B cell (primary cell): ENCODE data around the gene CC2D1B. TPM values are rescaled to one million over a fixed set of nuclear protein-coding genes. Genes with fewer than 3 reads are reported as not detected.

Experiments
- ATAC-seq: fragments of 200-7000 bp; cut with Tn5 transposase; one replicate; pipeline ENCODE4 v1.10.0; 2021; ENCODE audit warnings: low read depth, mild to moderate bottlenecking, moderate number of reproducible peaks, moderate library complexity
- CTCF ChIA-PET: fragments of 350-600 bp; sonication (Branson Sonifier 250); formaldehyde crosslinking; loops from one replicate; lab custom pipeline; 2021; ENCODE audit warnings: antibody characterized with exemption, inconsistent platforms; lab: Charles Lee
- POLR2A ChIA-PET: fragments of 350-600 bp; sonication (Branson Sonifier 250); formaldehyde crosslinking; loops from one replicate; lab custom pipeline; 2021; ENCODE audit warnings: antibody characterized with exemption; lab: Charles Lee
- DNase-seq: peaks from one replicate; pipeline ENCODE4 v3.0.0; 2013
- H2AFZ ChIP-seq: 2 replicates; pipeline ENCODE4 v1.6.1; 2012; ENCODE audit warnings: mild to moderate bottlenecking, low read depth, low read length; ENCODE audit not compliant: insufficient read depth, poor library complexity, severe bottlenecking
- H3K27ac ChIP-seq, 2 donors: 1 replicate in 1 of 2; 2 replicates in 1 of 2; pipeline ENCODE4 v1.5.1; 2012 to 2013; ENCODE audit warnings: low read length in 2 of 2, mild to moderate bottlenecking in 2 of 2, moderate library complexity in 1 of 2
- H3K27me3 ChIP-seq, 4 experiments: fragments of 200-600 bp in 1 of 4; sonication (generic) in 1 of 4; replicated peaks in 1 of 4; 1 replicate in 2 of 4; 2 replicates in 2 of 4; pipeline versions ENCODE4 v1.6.1 to v1.7.0; 2013 to 2016; ENCODE audit warnings: low read length in 3 of 4, mild to moderate bottlenecking in 2 of 4, mixed read lengths in 1 of 4, moderate library complexity in 1 of 4; ENCODE audit not compliant: insufficient read depth in 4 of 4, control insufficient read depth in 3 of 4; ENCODE audit errors: control extremely low read depth in 1 of 4
- H3K36me3 ChIP-seq, 2 experiments: replicated peaks in 1 of 2; 1 replicate in 1 of 2; 2 replicates in 1 of 2; pipeline versions ENCODE4 v1.6.1 to v1.7.1; 2013; ENCODE audit warnings: low read length in 1 of 2; ENCODE audit not compliant: insufficient read depth in 2 of 2, control insufficient read depth in 1 of 2; ENCODE audit errors: control extremely low read depth in 1 of 2, extremely low read depth in 1 of 2
- H3K4me1 ChIP-seq, 2 donors: fragments of 200-600 bp in 1 of 2; sonication (generic) in 1 of 2; 1 replicate in 1 of 2; 2 replicates in 1 of 2; pipeline versions ENCODE4 v1.5.1 to v1.6.1; 2013 to 2017; ENCODE audit warnings: low read length in 2 of 2; ENCODE audit not compliant: control insufficient read depth in 2 of 2, insufficient read depth in 2 of 2
- H3K4me2 ChIP-seq: replicated peaks from 2 replicates; pipeline ENCODE3; 2012; ENCODE audit warnings: mild to moderate bottlenecking, low read depth, low read length; ENCODE audit not compliant: poor library complexity, severe bottlenecking
- H3K4me3 ChIP-seq, 5 experiments: fragments of 200-600 bp in 1 of 5; sonication (generic) in 1 of 5; 1 replicate in 3 of 5; 2 replicates in 2 of 5; pipeline versions ENCODE4 v1.5.1 to v1.7.0; 2011 to 2016; ENCODE audit warnings: low read length in 4 of 5, mild to moderate bottlenecking in 4 of 5, low read depth in 2 of 5, control low read depth in 1 of 5, moderate library complexity in 1 of 5; ENCODE audit not compliant: insufficient read depth in 1 of 5; ENCODE audit errors: control extremely low read depth in 1 of 5, extremely low read depth in 1 of 5
- H3K79me2 ChIP-seq: fragments of 200-600 bp; sonication (generic); one replicate; pipeline ENCODE4 v1.6.0; 2016; ENCODE audit warnings: low read length; ENCODE audit not compliant: control insufficient read depth, insufficient read depth
- H3K9ac ChIP-seq: fragments of 200-600 bp; sonication (generic); 2 replicates; pipeline ENCODE4 v1.6.1; 2017; ENCODE audit warnings: mild to moderate bottlenecking, low read length, moderate library complexity
- H3K9me3 ChIP-seq, 3 donors: one replicate each; pipeline versions ENCODE4 v1.6.1 to v1.7.1; 2013; ENCODE audit warnings: low read length in 2 of 3; ENCODE audit not compliant: control insufficient read depth in 2 of 3, insufficient read depth in 1 of 3; ENCODE audit errors: control extremely low read depth in 1 of 3
- H4K20me1 ChIP-seq: 2 replicates; pipeline ENCODE4 v1.6.0; 2012; ENCODE audit warnings: mild to moderate bottlenecking, low read length; ENCODE audit not compliant: insufficient read depth, control insufficient read depth, poor library complexity, severe bottlenecking
- H3K27ac Mint-ChIP-seq: one replicate; pipeline ENCODE4 v1.8.0; 2021; ENCODE audit warnings: mixed read lengths
- H3K27me3 Mint-ChIP-seq: one replicate; pipeline ENCODE4 v1.8.0; 2021; ENCODE audit warnings: mixed read lengths
- H3K4me1 Mint-ChIP-seq: one replicate; pipeline ENCODE4 v1.8.0; 2021; ENCODE audit warnings: mixed read lengths
- H3K4me3 Mint-ChIP-seq: one replicate; pipeline ENCODE4 v1.8.0; 2021; ENCODE audit warnings: mixed read lengths
- H3K9me3 Mint-ChIP-seq: one replicate; pipeline ENCODE4 v1.8.0; 2022; ENCODE audit warnings: mixed read lengths; ENCODE audit not compliant: insufficient read depth
- CTCF ChIP-seq: fragments of 200-600 bp; IDR thresholded peaks from one replicate; pipeline ENCODE4 v1.8.0; 2022; ENCODE audit warnings: antibody characterized with exemption, mild to moderate bottlenecking
- EZH2 ChIP-seq: IDR thresholded peaks from 2 replicates; pipeline ENCODE4 v1.6.1; 2012; ENCODE audit warnings: borderline replicate concordance, low read depth, mild to moderate bottlenecking, moderate library complexity, low read length; ENCODE audit not compliant: insufficient read depth, poor library complexity, severe bottlenecking
- WGBS: methylation state at CpG from one replicate; pipeline ENCODE4 v1.1.5; 2013; ENCODE audit warnings: missing lambda C conversion rate; ENCODE audit not compliant: insufficient coverage; 5-methylcytosine and 5-hydroxymethylcytosine counted together
- intact Hi-C: fragments of 100-400 bp; cut with micrococcal nuclease; formaldehyde crosslinking; loops from one replicate; pipeline ENCODE4 v1.10.0; 2022
- polyA plus RNA-seq: library from polyadenylated mRNA; depleted of rRNA; stranded (reverse); fragments of >200 nt; gene quantifications from 2 replicates; pipeline ENCODE4 v1.2.3, GENCODE V29; 2012
- total RNA-seq, 2 donors: library from RNA; stranded (reverse); fragments of 120-200 nt in 1 of 2; gene quantifications; 1 replicate in 1 of 2; 2 replicates in 1 of 2; pipeline versions ENCODE4 v1.2.3 to v1.2.4, GENCODE V29; 2013 to 2022

Gene CC2D1B
- total and polyA plus RNA-seq, 2 donors (not counting 1 experiment from before 2014, with no cell fraction given): 28.9 to 79.7 TPM

DNA sequence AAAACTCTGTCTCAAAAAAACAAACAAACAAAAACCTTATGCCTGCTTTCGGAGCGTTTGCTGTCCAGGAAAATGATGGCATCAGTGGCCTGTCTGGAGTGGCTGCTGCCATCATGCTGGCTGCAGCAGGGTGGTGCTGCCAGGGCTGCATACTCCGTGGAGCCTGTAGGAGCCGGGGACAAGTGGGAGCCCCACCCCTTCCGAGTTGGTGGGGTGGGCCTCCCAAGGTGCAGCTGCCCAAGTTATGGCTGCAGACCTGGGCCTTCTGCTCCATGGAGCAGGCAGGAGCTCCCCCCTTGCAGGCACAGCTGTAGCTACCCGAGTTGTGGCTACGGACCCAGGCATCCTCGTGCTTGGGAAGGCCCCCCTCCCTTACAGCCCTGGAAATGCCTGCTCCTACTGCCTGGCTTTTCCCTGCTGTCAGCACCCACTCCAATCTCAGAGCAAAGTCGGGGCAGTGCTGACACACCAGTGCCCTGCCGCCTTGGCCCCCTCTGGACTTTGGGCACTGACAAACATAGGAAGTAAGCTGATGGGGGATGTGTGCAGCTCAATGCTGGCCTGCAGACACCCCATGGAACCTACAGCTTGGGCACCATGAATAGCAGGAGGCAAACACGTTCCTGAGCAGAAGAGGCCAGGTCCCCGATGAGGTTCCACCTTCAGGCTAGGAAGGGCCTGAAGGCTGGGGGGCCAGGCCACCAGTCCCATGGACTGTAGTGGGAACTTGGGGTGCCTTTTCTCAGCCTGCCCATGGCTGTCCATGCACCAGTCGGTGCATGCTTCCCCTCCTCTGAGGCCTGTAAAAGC lies 60.4 kb downstream of the CC2D1B start:
- CTCF ChIA-PET: interaction anchor here (0.6 kb wide), 1 partner anchor 306 kb away, joined by 3 read pairs; no protein-coding TSS in a partner anchor
- ATAC-seq: no peak

More for the DNA sequence above, 60.4 kb downstream of the CC2D1B start:
- Mint-ChIP-seq H3K4me1 (no peaks in the 10 kb centered on the region), H3K27ac (no peak overlapping the region), H3K4me3 (no peak overlapping the region), H3K9me3 (no peaks in the 10 kb centered on the region), H3K27me3 (peaks cover 3% of the 10 kb centered on the region)
- no peaks in the 10 kb centered on the region for H3K79me2 ChIP-seq
- no peak overlapping the region for H3K9ac ChIP-seq
- no peaks in the 10 kb centered on the region for H3K36me3 ChIP-seq
- WGBS: 96% methylated on average over 11 of the region's 13 CpGs
- H3K9me3 ChIP-seq: no peaks in the 10 kb centered on the region
- no peak overlapping the region for H3K4me2 ChIP-seq
- no peak overlapping the region for H3K4me3 ChIP-seq
- no peaks in the 10 kb centered on the region for H4K20me1 ChIP-seq
- no peak overlapping the region for H3K27ac ChIP-seq
- intact Hi-C loops: no loop called here
- TF ChIP-seq CTCF (no peak), EZH2 (no peak)
- H2AFZ ChIP-seq: no peak overlapping the region
- DNase-seq: no peak
- H3K4me1 ChIP-seq: no peaks in the 10 kb centered on the region
- H3K27me3 ChIP-seq: no peaks in the 10 kb centered on the region
- POLR2A ChIA-PET: no interaction called here

Other genes with a start within 250 kb of the CC2D1B start
- gene ZFYVE9, start 224.1 kb downstream of the CC2D1B start, total RNA-seq: 3.3 and 3.4 TPM in 2 replicates
- 0.16 TPM in 2 replicates for gene ZFYVE9, start 224.1 kb downstream of the CC2D1B start, polyA plus RNA-seq
- 1.3 TPM in 2 replicates for gene ORC1, start 38.2 kb upstream of the CC2D1B start, total RNA-seq
- 0.71 and 0.78 TPM in 2 replicates for gene ORC1, start 38.2 kb upstream of the CC2D1B start, polyA plus RNA-seq
- gene PRPF38A, start 38.4 kb upstream of the CC2D1B start, total RNA-seq: 68.1 and 69.8 TPM in 2 replicates
- 21.8 and 26.8 TPM in 2 replicates for gene PRPF38A, start 38.4 kb upstream of the CC2D1B start, polyA plus RNA-seq
- 248 and 265 TPM in 2 replicates for gene TUT4, start 186.9 kb upstream of the CC2D1B start, total RNA-seq
- 76.6 and 114 TPM in 2 replicates for gene TUT4, start 186.9 kb upstream of the CC2D1B start, polyA plus RNA-seq
- gene GPX7, start 236.2 kb upstream of the CC2D1B start, total RNA-seq: 21.4 and 23.9 TPM in 2 replicates
- 14.5 and 27.6 TPM in 2 replicates for gene GPX7, start 236.2 kb upstream of the CC2D1B start, polyA plus RNA-seq